GM13977 (cell line): Measurements from ENCODE around the gene VRK1.

Experiments used
- DNase-seq: peaks from one replicate; pipeline ENCODE4 v3.0.0; 2012; ENCODE audit warnings: low spot score
- CTCF ChIP-seq: IDR thresholded peaks from 2 replicates; pipeline ENCODE4 v1.5.1; 2012; ENCODE audit warnings: mild to moderate bottlenecking, control low read depth; ENCODE audit not compliant: insufficient read depth; ENCODE audit errors: extremely low read depth, missing control alignments
- in situ Hi-C: fragments of 300-500 bp; cut with MboI; formaldehyde crosslinking; loops from one replicate; pipeline ENCODE4 v1.12.0; 2022; ENCODE audit warnings: low sequenced_read_pairs, low pct_unique_long_range_greater_than_20kb, mixed read lengths, inconsistent platforms; ENCODE audit not compliant: unreplicated experiment

The VRK1 gene

GRCh38 chr14:96903444-96904023, 106.4 kb downstream of the VRK1 start:
- TF ChIP-seq CTCF: no peak
- DNase-seq: no peak
- in situ Hi-C loops: no loop called here

- DNase-seq: no peak
- in situ Hi-C loops: no loop called here
- TF ChIP-seq CTCF: no peak
Measured at GRCh38 chr14:96904201-96904600, 107.0 kb downstream of the VRK1 start.

- no peak for DNase-seq
- in situ Hi-C loops: no loop called here
Measured at GRCh38 chr14:96905065-96905464, 107.9 kb downstream of the VRK1 start.

GRCh38 chr14:96905825-96906224, 108.6 kb downstream of the VRK1 start:
- in situ Hi-C loops: no loop called here
- DNase-seq: no peak
- TF ChIP-seq CTCF: no peak

More at GRCh38 chr14:96905065-96905464, 107.9 kb downstream of the VRK1 start:
- no peak for TF ChIP-seq CTCF

- no peak for TF ChIP-seq CTCF
- in situ Hi-C loops: no loop called here
- DNase-seq: no peak
Measured at GRCh38 chr14:96906434-96906833, 109.3 kb downstream of the VRK1 start.

GRCh38 chr14:96909841-96910364, 112.7 kb downstream of the VRK1 start:
- in situ Hi-C loops: no loop called here
- no peak for TF ChIP-seq CTCF
- DNase-seq: no peak
